NCI-H2107 (cell line): Measurements from ENCODE around the gene MTA3.

Experiments used
- DNase-seq: peaks from one replicate; lab custom pipeline; 2025; lab: John Stamatoyannopoulos, UW

MTA3 gene

GRCh38 chr2:42762823-42763804 is 194.7 kb downstream of the MTA3 start:
- no peak for DNase-seq

DNA sequence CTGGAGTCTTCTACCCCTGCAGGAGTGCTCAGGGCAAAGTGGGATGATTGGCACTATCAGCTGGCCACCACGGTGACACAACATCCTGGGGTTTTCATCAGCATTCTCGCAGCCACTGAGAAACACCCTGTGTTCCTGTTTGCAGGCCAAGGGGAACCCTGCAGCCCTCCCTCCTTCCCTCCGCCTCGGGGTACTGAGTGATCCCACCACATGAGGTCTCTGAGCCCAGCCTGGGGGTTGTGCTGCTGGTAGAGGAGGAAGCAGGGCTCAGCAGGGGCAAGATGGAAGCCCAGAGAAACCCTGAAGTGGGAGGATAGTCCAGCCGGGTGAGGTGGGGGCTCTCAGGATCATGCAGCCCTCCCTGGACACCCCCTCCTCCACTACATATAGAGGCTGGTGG is 195.7 kb downstream of the MTA3 start, which contains the start of gene OXER1:
OXER1 (minus strand) TSS at position 40 of the 400 bp plus-strand sequence. CDS start 73 bp downstream, outside the sequence.
- DNase-seq: no peak

DNA sequence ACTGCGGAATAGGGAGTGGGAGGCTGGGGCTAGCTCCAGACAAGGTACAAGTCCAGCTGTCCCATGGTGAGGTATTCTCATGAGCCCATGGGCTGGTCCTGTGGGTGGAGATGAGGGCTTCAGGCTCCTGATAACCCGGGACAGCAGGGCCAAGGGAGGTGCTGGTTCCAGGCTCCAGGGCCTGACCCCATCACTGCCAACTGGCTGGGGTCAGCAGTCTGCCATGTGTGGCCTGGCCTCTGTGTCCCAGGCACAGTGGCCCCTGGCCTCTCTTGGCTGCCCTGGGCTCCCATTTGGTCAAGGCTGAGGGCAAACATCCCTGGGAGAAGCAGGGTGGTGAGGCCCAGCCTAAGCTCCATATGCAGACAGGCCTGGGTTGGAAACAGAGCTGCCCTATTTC is 196.5 kb downstream of the MTA3 start:
- DNase-seq: no peak

DNA sequence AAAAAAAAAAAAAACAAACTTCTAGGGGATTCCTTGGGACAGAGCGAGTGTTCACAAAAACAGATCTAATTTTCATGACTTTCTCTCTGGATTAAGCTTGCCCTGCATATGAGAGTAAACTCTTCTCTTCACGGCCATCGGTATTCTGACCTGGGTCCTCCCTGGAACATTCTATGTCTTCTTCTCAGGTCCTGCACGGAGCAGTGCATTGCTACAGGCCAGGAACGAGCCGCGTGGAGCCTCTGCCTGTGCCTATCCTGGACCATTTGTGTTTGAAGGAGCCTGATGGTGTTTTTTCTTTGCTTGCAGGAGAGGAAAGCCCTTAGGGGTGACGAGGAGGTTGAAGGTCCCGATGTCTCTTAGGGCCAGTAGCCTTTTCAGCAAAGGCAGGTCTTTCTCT is 197.3 kb downstream of the MTA3 start:
- DNase-seq: no peak

GRCh38 chr2:42767080-42767898 is 198.9 kb downstream of the MTA3 start:
- no peak for DNase-seq

GRCh38 chr2:42767899-42768705 is 199.7 kb downstream of the MTA3 start:
- DNase-seq: no peak

DNA sequence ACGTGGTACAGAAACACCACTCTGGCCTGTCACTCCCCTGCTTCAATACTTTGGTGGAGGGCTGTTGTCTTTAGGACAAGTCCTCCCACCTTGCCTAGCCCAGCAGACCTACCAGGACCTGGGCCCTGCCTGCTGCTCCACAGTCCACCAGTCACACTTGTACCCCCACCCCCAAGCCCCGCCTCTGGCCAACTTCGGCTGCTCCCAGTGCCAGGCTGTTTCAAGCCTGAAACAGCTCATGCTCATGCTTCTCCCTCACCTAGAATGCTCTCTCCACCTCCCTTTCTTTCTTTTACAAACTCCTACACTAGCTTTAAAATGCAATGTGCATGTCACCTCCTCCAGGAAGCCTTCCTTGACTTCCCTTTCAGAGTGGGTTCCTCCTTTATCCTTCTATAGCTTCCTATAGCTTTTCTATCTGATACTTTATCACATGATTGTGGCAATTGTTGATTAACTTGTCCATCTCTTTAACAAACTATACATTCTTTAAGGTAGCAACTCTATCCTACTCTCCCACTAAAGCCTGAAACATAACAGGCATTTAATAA is 200.3 kb downstream of the MTA3 start:
- DNase-seq: no peak

GRCh38 chr2:42769583-42770287 is 201.3 kb downstream of the MTA3 start:
- DNase-seq: no peak

GRCh38 chr2:42770288-42771131 is 202.1 kb downstream of the MTA3 start:
- DNase-seq: no peak

DNA sequence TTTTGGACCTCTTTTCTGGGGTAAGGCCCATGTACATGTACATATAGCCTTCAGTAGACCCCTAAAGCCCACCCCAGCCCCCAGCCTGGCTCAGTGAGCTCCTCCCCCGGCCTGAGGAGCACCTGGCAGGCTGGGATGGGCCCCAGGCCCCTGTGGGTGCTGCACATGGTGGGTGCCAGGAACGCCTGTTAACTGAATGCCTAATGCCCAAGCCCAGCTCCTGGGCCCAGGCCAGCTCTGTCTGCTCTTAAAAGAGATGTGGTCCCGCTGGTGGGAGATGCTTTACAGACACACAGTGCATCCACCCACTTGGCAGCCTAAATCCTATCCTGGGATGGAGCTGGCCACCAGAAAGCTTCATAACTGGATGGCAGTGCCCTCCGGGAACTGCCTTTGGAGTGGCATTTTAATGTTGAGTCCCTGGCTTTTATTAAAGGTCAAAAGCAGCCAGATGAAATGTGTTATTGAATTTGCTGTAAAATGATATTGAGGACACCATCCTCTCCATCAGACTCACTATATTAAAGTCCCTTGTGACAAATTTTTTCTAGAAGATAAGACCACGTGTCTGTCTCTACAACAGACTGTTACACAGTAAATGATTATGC is 203.2 kb downstream of the MTA3 start:
- no peak for DNase-seq

GRCh38 chr2:42775186-42775585 is 206.8 kb downstream of the MTA3 start:
- DNase-seq: no peak

GRCh38 chr2:42775810-42776209 is 207.4 kb downstream of the MTA3 start:
- DNase-seq: no peak

DNA sequence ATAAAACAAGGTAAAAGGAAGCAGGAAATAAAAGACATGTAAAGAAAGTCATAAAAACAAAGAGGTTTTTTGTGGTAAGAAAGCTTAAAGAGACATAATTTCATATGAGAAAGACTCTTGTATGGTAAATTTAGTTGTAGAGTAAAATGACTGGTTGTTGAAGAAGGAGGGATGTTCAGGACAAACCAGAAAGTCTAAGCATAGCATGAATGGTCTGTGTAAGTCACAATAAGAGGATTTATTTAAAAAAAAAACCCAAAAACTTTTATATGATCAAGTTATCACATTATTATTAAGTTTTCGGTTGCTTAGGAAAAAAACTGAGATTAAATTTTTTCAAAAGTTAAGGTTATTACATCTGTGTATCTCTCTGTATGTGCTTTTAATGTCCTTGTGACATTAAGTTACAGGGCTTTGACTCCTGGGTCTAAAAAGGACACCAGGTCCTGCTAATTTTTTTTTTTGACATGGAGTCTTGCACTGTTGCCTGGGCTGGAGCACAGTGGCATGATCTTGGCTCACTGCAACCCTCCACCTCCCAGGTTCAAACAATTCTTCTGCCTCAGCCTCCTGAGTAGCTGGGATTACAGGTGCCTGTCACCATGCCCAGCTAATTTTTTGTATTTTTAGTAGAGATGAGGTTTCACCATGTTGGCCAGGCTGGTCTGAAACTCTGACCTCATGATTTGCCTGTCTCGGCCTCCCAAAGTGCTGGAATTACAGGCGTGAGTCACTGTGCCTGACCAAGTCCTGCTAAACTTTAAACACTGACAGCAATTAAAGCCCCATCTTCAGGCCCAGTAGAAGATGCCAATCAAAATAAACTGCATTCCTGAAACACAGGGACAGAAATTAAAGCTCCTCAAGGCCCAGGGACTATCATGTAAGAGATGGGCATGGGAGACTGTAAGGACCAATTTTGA is 209.7 kb downstream of the MTA3 start:
- DNase-seq: no peak

- no peak for DNase-seq
These were observed 212.7 kb downstream of the MTA3 start for GRCh38 chr2:42781181-42781580.

GRCh38 chr2:42783511-42783910 is 215.1 kb downstream of the MTA3 start:
- no peak for DNase-seq

- no peak for DNase-seq
These were observed 215.9 kb downstream of the MTA3 start for GRCh38 chr2:42784204-42784880.

DNA sequence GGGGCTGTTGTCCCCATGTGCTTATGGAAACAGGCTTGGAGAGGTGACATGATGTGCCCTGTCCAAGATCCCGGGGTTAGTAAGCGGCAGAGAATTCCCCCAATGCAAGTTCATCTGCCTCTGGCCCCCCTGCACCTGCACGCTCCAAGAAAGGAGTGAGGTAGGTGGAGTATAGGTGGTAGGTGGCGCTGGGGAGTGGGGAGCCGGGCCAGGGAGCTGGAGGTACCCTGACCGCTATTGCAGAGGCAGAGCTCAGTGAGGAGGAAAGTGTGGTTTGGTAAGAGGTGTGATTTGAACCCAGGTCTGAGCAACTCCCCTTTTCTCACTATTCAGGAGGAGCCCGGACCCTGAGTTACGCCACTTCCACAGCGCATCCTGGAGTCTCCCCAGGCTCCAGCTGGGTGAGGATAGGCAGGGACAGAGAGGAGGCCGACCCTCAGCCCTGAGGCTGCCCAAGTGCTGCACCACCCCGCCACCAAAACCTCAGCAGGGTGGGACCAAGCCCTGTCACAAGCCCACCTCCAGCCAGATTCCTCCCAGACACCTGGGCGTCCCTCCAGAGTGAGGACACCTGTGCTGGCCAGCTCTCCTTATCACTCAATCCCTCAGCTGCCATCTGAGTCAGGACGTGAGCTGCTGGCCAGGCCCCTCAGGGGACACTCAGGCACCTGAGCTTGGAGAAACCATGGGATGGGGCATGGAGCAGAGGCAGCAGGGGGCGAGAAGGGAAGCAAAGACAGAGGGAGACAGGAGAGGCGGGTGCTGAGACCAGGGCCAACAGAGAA is 218.3 kb downstream of the MTA3 start:
- DNase-seq: no peak
